HepG2 (cell line): ENCODE results near the gene C13orf46. TPM values are rescaled to one million over a fixed set of nuclear protein-coding genes. Genes with fewer than 3 reads are reported as not detected.

ENCODE experiments used
- ATAC-seq: fragments of 200-7000 bp; cut with Tn5 transposase; 3 replicates; pipeline ENCODE4 v1.9.1; 2020; ENCODE audit warnings: mild to moderate bottlenecking, moderate library complexity
- BruUV-seq: library from RNA; stranded (reverse); fragments of 400-500 nt; replicated peaks from 2 replicates; lab custom pipeline; 2021; lab: Mats Ljungman, UMichigan
- CTCF ChIA-PET: fragments of 300-600 bp; formaldehyde crosslinking; extraction: SDS; loops from one replicate; lab custom pipeline; 2021; ENCODE audit warnings: low total read pairs, inconsistent platforms, low intra/inter-chr PET ratio; lab: Yijun Ruan, JAX
- POLR2A ChIA-PET: fragments of 350-600 bp; sonication (Branson Sonifier 250); formaldehyde crosslinking; loops from one replicate; lab custom pipeline; 2020; ENCODE audit warnings: antibody characterized with exemption, inconsistent platforms; lab: Yijun Ruan, JAX
- DNase-seq: peaks from one replicate; pipeline ENCODE4 v3.0.0-alpha.2; 2015; ENCODE audit warnings: low spot score
- FAIRE-seq: peaks from 3 replicates; lab custom pipeline; 2011; peaks lifted over from hg19 to GRCh38; lab: Jason Lieb, UNC
- H2AFZ ChIP-seq: one replicate; pipeline ENCODE4 v1.6.1; 2011; ENCODE audit warnings: low read length, inconsistent platforms
- H3K27ac ChIP-seq: fragments of 300-600 bp; 3 replicates; pipeline ENCODE4 v1.8.0; 2011; ENCODE audit warnings: mixed run types, mild to moderate bottlenecking, mixed read lengths, low read length, inconsistent platforms; ENCODE audit not compliant: insufficient read depth; ENCODE audit errors: extremely low read length
- H3K27me3 ChIP-seq, 2 experiments: fragments of 200-600 bp in 1 of 2; 2 replicates in 1 of 2; 3 replicates in 1 of 2; pipeline versions ENCODE4 v1.6.0 to v1.8.0; 2011; ENCODE audit warnings: low read length in 2 of 2, mild to moderate bottlenecking in 2 of 2, moderate library complexity in 2 of 2, inconsistent platforms in 1 of 2; ENCODE audit not compliant: insufficient read depth in 2 of 2, control insufficient read depth in 1 of 2
- H3K36me3 ChIP-seq, 2 experiments: fragments of 200-600 bp in 1 of 2; replicated peaks in 1 of 2; 2 replicates in 1 of 2; 3 replicates in 1 of 2; pipeline versions ENCODE4 v1.5.1 to v1.8.0; 2011; ENCODE audit warnings: low read length in 2 of 2, inconsistent platforms in 1 of 2; ENCODE audit not compliant: insufficient read depth in 2 of 2, control insufficient read depth in 1 of 2
- H3K4me1 ChIP-seq: 2 replicates; pipeline ENCODE4 v1.5.1; 2012; ENCODE audit warnings: low read length, inconsistent platforms; ENCODE audit not compliant: insufficient read depth
- H3K4me2 ChIP-seq: 2 replicates; pipeline ENCODE4 v1.6.0; 2011; ENCODE audit warnings: low read depth, low read length, inconsistent platforms
- H3K4me3 ChIP-seq, 3 experiments: fragments of 200-600 bp in 1 of 3; sonication (generic), shearing (Covaris generic) in 1 of 3; replicated peaks in 1 of 3; 2 replicates each; pipeline ENCODE4 v1.5.1; 2011 to 2016; ENCODE audit warnings: low read length in 3 of 3, inconsistent platforms in 2 of 3, low read depth in 2 of 3, mild to moderate bottlenecking in 2 of 3, control low read depth in 1 of 3, mixed read lengths in 1 of 3; ENCODE audit not compliant: insufficient read depth in 1 of 3
- H3K79me2 ChIP-seq: one replicate; pipeline ENCODE4 v1.6.1; 2011; ENCODE audit warnings: low read length, inconsistent platforms; ENCODE audit not compliant: insufficient read depth
- H3K9ac ChIP-seq: 2 replicates; pipeline ENCODE4 v1.6.0; 2011; ENCODE audit warnings: mild to moderate bottlenecking, low read depth, low read length, inconsistent platforms; ENCODE audit not compliant: insufficient read depth
- H3K9me3 ChIP-seq: 2 replicates; pipeline ENCODE4 v1.5.1; 2012; ENCODE audit warnings: mild to moderate bottlenecking, low read length
- H4K20me1 ChIP-seq: 2 replicates; pipeline ENCODE4 v1.6.0; 2011; ENCODE audit warnings: inconsistent platforms, mild to moderate bottlenecking, low read length, moderate library complexity; ENCODE audit not compliant: insufficient read depth
- JUND ChIP-seq: sonication (generic); formaldehyde crosslinking; IDR thresholded peaks from 2 replicates; pipeline ENCODE4 v1.8.0; 2022; ENCODE audit warnings: mild to moderate bottlenecking, missing genetic modification reagents
- MAFF ChIP-seq: IDR thresholded peaks from 2 replicates; pipeline ENCODE4 v1.6.1; 2011; ENCODE audit warnings: low read depth, low read length, improper control_type of control experiment
- MAFK ChIP-seq, 2 experiments: IDR thresholded peaks in 1 of 2; conservative IDR thresholded peaks in 1 of 2; 2 replicates each; pipeline ENCODE4 v1.6.1; 2011; ENCODE audit warnings: improper control_type of control experiment in 2 of 2, low read length in 2 of 2
- MZF1 ChIP-seq: sonication (generic); formaldehyde crosslinking; IDR thresholded peaks from 2 replicates; pipeline ENCODE4 v1.8.1; 2023; ENCODE audit warnings: mild to moderate bottlenecking, missing genetic modification reagents, borderline replicate concordance
- PITX1 ChIP-seq: sonication (generic); formaldehyde crosslinking; IDR thresholded peaks from 2 replicates; pipeline ENCODE4 v1.5.1; 2020; ENCODE audit warnings: mild to moderate bottlenecking, missing genetic modification reagents
- SNAPC2 ChIP-seq: sonication (generic); formaldehyde crosslinking; IDR thresholded peaks from 2 replicates; pipeline ENCODE4 v1.8.1; 2022; ENCODE audit warnings: mild to moderate bottlenecking, missing genetic modification reagents
- ZFP82 ChIP-seq: sonication (generic); formaldehyde crosslinking; IDR thresholded peaks from 2 replicates; pipeline ENCODE4 v1.5.1; 2020; ENCODE audit warnings: mild to moderate bottlenecking, missing genetic modification reagents, borderline replicate concordance
- ZNF777 ChIP-seq: sonication (generic); formaldehyde crosslinking; IDR thresholded peaks from 2 replicates; pipeline ENCODE4 v1.4.0; 2020; ENCODE audit warnings: missing genetic modification reagents
- WGBS: methylation state at CpG from one replicate; pipeline ENCODE4 v1.1.6; 2017; ENCODE audit warnings: low lambda C conversion rate; 5-methylcytosine and 5-hydroxymethylcytosine counted together
- in situ Hi-C: cut with HindIII; loops from 2 replicates; pipeline ENCODE4 v1.10.0; 2017; ENCODE audit warnings: low pct_unique_long_range_greater_than_20kb; ENCODE audit not compliant: extremely low pct_ligation_motif_present
- intact Hi-C: fragments of 100-400 bp; cut with micrococcal nuclease; formaldehyde crosslinking; loops from one replicate; pipeline ENCODE4 v1.10.0; 2022; ENCODE audit not compliant: unreplicated experiment
- polyA plus RNA-seq, 8 experiments: library from polyadenylated mRNA; depleted of rRNA in 3 of 8; stranded (reverse) in 7 of 8; unstranded in 1 of 8; fragments of >200 nt; fragmentation: Illumina TruSeq in 4 of 8; extraction: Trizol in 4 of 8; gene quantifications; 2 replicates each; pipeline versions ENCODE4 v1.2.1 to v1.2.3, GENCODE V29; 2011 to 2016; ENCODE audit warnings: low read depth in 4 of 8, missing spikeins in 1 of 8, mixed read lengths in 1 of 8; ENCODE audit not compliant: insufficient read depth in 1 of 8
- total RNA-seq, 5 experiments: library from RNA; depleted of rRNA; stranded (reverse); fragments of >200 nt; fragmentation: Illumina TruSeq; extraction: Trizol; gene quantifications; 2 replicates each; pipeline ENCODE4 v1.2.3, GENCODE V29; 2016; ENCODE audit warnings: low read depth in 1 of 5
- TF ChIP-seq, protein P1 (sequence below): IDR thresholded peaks from 2 replicates; pipeline ENCODE4 v1.6.1; 2016; ENCODE audit warnings: missing compliant biosample characterization, missing genetic modification reagents, borderline replicate concordance
- TF ChIP-seq, protein P2 (sequence below): sonication (generic); formaldehyde crosslinking; IDR thresholded peaks from 2 replicates; pipeline ENCODE4 v1.5.0; 2020; ENCODE audit warnings: mild to moderate bottlenecking, missing genetic modification reagents, moderate library complexity
- TF ChIP-seq, protein P3 (sequence below): sonication (generic); formaldehyde crosslinking; IDR thresholded peaks from 2 replicates; pipeline ENCODE4 v1.8.0; 2022; ENCODE audit warnings: mild to moderate bottlenecking, missing genetic modification reagents, borderline replicate concordance

The C13orf46 gene
- total and polyA plus RNA-seq, 2 of the 13 experiments (the other 11 are each of a cell fraction or from before 2014, with no cell fraction given) = 0.01 TPM; not detected in 1

DNA sequence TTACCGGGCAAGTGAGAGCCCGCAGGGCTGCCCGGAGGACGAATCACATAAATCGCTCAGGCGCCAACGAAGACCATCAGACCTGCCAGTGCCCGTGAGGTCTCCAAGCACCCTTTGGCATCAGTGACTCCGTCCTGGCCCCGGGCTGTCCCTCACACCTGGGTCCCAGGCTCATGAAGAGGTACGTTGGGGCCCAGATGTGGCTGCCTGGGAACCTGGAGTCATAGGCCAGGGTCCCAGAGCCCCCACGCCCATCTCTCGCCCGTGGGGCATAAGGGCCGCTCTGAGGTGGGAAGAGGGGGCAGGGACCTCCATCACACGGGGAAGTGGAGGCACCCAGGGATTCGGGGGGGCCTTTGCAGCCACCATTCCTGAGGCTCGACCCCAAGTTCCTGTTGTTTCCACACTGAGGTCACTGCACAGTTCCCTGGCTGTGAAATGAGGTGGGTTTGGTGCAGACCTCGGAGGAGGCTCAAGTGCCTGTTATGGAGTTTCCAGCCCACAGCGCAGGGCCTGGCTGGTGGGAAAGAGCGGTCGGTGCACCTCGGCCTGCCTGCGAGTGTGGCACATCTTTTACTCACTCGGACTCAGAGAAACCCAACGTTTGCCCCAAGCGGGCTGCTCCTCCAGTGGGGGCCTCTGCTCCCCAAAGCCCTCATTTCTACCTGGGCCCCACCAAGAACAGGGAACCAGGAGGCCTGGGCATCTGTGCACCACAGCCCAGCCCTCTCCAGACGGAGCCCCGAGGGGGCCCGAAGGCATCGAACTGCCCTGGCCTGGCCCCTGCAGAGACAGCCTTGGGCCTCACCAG lies 35.9 kb upstream of the C13orf46 start:
- ChIA-PET POLR2A (no interaction called here), CTCF (no interaction called here)
- H3K4me1 ChIP-seq = no peaks in the 10 kb centered on the region
- no peaks in the 10 kb centered on the region for H4K20me1 ChIP-seq
- no peaks in the 10 kb centered on the region for H3K9me3 ChIP-seq
- H3K4me2 ChIP-seq = no peak overlapping the region
- H3K36me3 ChIP-seq = no peaks in the 10 kb centered on the region
- H3K27ac ChIP-seq = no peak overlapping the region
- WGBS = 51% methylated on average over 8 of the region's 31 CpGs
- no peak overlapping the region for H3K9ac ChIP-seq
- in situ Hi-C loops = no loop called here
- intact Hi-C loops = no loop called here
- no peak overlapping the region for H3K4me3 ChIP-seq
- H2AFZ ChIP-seq = no peak overlapping the region
- no peak for ATAC-seq
- no peak for DNase-seq
- no TSS peak for BruUV-seq
- peaks cover 8 to 30% of the 10 kb centered on the region in 2 experiments; a peak in 4 of 5 replicates for H3K27me3 ChIP-seq
- TF ChIP-seq, protein P1, sequence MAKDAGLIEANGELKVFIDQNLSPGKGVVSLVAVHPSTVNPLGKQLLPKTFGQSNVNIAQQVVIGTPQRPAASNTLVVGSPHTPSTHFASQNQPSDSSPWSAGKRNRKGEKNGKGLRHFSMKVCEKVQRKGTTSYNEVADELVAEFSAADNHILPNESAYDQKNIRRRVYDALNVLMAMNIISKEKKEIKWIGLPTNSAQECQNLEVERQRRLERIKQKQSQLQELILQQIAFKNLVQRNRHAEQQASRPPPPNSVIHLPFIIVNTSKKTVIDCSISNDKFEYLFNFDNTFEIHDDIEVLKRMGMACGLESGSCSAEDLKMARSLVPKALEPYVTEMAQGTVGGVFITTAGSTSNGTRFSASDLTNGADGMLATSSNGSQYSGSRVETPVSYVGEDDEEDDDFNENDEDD (CRISPR knock-in tag) = no peak
- TF ChIP-seq ZFP82 (no peak), PITX1 (no peak), SNAPC2 (CRISPR knock-in tag) (no peak)
- H3K79me2 ChIP-seq = no peaks in the 10 kb centered on the region
- FAIRE-seq = no peak

DNA sequence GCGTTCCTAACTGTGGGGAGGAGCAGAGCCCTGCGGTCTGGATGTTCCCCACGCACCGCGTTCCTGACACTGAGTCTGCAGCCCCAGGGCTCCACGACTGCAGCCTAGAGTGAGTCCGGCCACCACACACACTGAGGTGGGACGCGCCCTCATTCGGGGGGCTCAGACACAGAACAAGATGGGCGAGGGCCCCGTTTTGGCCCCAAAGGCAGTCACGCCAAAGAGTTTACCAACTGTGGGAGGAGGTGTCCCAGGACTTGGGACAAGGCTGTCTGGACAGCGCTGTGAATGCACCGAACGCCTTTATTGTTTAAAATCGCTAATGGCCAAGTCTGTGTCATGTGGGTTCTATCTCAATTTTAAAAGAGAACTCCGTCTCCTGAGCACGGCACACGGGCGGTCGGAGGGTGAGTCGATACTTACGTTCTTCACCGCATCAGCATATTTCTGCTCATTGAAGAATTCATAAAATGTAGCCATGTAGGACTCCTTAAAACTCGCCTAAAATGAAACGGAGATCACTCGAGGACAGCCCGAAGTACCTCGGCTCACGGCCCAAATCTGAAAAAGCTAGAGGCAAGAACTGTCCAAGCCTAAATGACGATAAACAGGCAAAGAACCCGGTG lies 35.2 kb upstream of the C13orf46 start:
- no peaks in the 10 kb centered on the region for H3K9me3 ChIP-seq
- H3K79me2 ChIP-seq = no peaks in the 10 kb centered on the region
- ATAC-seq (no peak), DNase-seq (no peak), FAIRE-seq (no peak)
- H4K20me1 ChIP-seq = no peaks in the 10 kb centered on the region
- H3K4me3 ChIP-seq = no peak overlapping the region
- CTCF ChIA-PET = no interaction called here
- BruUV-seq = no TSS peak
- H3K27me3 ChIP-seq = peaks cover 10 to 29% of the 10 kb centered on the region in 2 experiments; a peak in 4 of 5 replicates
- H3K27ac ChIP-seq = no peak overlapping the region
- no peak overlapping the region for H3K4me2 ChIP-seq
- no peaks in the 10 kb centered on the region for H3K4me1 ChIP-seq
- in situ Hi-C loops = no loop called here
- intact Hi-C loops = no loop called here
- WGBS = 49% methylated on average over 25 of the region's 33 CpGs
- no peak overlapping the region for H2AFZ ChIP-seq
- H3K36me3 ChIP-seq = no peaks in the 10 kb centered on the region
- no peak overlapping the region for H3K9ac ChIP-seq
- POLR2A ChIA-PET = no interaction called here
- TF ChIP-seq MAFK (conservative IDR thresholded peaks at IDR 0.05 in 1 of 2, IDR thresholded peaks at IDR 0.05 in 1 of 2; ENCODE audit: low read length in 2 of 2) (peak; percentile 52 to 61), MAFF (peak; percentile 11; the same call in 1 of the 2 replicates), ZNF777 (no peak), JUND (no peak), MZF1 (CRISPR knock-in tag) (no peak)
- TF ChIP-seq, protein P2, sequence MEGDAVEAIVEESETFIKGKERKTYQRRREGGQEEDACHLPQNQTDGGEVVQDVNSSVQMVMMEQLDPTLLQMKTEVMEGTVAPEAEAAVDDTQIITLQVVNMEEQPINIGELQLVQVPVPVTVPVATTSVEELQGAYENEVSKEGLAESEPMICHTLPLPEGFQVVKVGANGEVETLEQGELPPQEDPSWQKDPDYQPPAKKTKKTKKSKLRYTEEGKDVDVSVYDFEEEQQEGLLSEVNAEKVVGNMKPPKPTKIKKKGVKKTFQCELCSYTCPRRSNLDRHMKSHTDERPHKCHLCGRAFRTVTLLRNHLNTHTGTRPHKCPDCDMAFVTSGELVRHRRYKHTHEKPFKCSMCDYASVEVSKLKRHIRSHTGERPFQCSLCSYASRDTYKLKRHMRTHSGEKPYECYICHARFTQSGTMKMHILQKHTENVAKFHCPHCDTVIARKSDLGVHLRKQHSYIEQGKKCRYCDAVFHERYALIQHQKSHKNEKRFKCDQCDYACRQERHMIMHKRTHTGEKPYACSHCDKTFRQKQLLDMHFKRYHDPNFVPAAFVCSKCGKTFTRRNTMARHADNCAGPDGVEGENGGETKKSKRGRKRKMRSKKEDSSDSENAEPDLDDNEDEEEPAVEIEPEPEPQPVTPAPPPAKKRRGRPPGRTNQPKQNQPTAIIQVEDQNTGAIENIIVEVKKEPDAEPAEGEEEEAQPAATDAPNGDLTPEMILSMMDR (CRISPR knock-in tag) = no peak
- TF ChIP-seq, protein P3, sequence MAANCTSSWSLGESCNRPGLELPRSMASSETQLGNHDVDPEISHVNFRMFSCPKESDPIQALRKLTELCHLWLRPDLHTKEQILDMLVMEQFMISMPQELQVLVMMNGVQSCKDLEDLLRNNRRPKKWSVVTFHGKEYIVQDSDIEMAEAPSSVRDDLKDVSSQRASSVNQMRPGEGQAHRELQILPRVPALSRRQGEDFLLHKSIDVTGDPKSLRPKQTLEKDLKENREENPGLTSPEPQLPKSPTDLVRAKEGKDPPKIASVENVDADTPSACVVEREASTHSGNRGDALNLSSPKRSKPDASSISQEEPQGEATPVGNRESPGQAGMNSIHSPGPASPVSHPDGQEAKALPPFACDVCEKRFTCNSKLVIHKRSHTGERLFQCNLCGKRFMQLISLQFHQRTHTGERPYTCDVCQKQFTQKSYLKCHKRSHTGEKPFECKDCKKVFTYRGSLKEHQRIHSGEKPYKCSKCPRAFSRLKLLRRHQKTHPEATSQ (CRISPR knock-in tag) = no peak
